ENCODE results near the gene ENTHD1. TPM values are rescaled to one million over a fixed set of nuclear protein-coding genes. Genes with fewer than 3 reads are reported as not detected.
"Not testable (repeated sequence)": the region's sequence is repeated elsewhere in the genome, so short reads cannot be mapped to it uniquely, and the experiment has no call there.

The ENTHD1 gene
- total RNA-seq, 1 donor from 2014 or later: not detected

DNA sequence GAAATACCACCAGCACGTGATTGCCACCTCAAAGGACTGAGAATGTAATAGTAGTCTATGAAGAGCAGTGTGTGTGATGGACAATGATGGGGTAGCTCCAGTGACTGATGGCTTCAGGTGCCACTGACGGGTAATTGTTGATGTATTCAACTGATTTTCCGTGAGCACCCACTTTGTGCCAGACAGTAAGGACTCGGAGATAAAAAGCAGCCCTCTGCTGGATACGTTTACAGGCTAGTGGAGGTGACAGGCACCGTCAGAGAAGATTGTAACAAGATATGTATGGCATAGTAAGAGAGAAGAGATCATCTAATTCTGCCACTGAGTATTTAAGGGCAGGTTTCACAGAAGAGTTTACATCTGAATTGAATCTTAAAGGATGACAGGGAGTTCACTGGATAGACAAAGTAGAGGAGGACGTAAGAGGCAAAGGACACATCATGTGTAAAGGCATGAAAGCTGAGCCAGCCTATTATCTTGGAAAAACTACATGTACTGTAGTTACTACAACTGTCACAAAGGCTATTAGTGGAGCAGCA, 1.1 kb upstream of the ENTHD1 start:
- no peaks in the 10 kb centered on the region for H3K27me3 Mint-ChIP-seq (ENCODE audit: low read depth)
- TF ChIP-seq, protein P1, sequence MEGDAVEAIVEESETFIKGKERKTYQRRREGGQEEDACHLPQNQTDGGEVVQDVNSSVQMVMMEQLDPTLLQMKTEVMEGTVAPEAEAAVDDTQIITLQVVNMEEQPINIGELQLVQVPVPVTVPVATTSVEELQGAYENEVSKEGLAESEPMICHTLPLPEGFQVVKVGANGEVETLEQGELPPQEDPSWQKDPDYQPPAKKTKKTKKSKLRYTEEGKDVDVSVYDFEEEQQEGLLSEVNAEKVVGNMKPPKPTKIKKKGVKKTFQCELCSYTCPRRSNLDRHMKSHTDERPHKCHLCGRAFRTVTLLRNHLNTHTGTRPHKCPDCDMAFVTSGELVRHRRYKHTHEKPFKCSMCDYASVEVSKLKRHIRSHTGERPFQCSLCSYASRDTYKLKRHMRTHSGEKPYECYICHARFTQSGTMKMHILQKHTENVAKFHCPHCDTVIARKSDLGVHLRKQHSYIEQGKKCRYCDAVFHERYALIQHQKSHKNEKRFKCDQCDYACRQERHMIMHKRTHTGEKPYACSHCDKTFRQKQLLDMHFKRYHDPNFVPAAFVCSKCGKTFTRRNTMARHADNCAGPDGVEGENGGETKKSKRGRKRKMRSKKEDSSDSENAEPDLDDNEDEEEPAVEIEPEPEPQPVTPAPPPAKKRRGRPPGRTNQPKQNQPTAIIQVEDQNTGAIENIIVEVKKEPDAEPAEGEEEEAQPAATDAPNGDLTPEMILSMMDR (conservative IDR thresholded peaks at IDR 0.05): no peak
- no peak overlapping the region for H3K4me3 Mint-ChIP-seq
- DNase-seq (ENCODE audit: low read depth, low spot score): no peak
- no peak overlapping the region for H3K27ac Mint-ChIP-seq (ENCODE audit: unreplicated experiment)
- H3K36me3 Mint-ChIP-seq (ENCODE audit: low read depth): no peaks in the 10 kb centered on the region
- H3K4me1 Mint-ChIP-seq: no peaks in the 10 kb centered on the region
- H3K9me3 Mint-ChIP-seq: no peaks in the 10 kb centered on the region

DNA sequence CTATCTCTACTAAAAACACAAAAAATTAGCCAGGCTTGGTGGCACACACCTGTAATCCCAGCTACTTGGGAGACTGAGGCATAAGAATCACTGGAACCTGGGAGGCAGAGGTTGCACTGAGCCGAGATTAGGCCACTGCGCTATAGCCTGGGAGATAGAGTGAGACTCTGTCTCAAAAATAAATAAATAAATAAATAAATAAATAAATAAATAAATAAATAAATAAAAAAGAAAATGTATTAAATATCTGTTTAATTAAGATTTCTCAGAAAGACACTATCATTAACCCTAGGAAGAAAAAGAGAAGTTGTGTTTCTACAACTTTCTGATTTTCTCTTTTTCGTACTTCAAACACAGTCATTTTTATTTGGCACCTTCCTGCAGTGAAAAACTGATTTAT, 3.6 kb downstream of the ENTHD1 start:
- not testable (repeated sequence) for H3K9me3 Mint-ChIP-seq; H3K4me1 Mint-ChIP-seq; DNase-seq (ENCODE audit: low read depth, low spot score); H3K36me3 Mint-ChIP-seq (ENCODE audit: low read depth); H3K4me3 Mint-ChIP-seq; H3K27ac Mint-ChIP-seq (ENCODE audit: unreplicated experiment)
- peaks cover 20% of the 10 kb centered on the region for H3K27me3 Mint-ChIP-seq (ENCODE audit: low read depth)

DNA sequence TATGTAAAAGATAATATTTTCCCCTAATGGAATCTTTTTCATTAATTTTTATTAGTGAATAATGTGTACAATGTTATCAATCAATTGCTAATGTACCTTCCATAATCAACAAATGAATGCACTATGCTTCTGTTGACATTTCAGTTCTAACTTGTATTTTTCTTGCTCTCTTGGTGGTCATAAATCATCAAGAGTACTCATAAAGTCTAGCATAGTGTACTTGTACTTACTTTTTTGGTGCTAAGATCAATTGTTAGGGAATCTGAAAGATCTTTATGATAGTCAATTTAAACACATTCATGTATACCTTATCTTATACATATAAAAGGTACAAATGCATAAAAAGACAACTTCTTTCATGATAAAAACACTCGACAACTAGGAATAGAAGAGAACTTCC, 10.5 kb downstream of the ENTHD1 start:
- H3K27me3 Mint-ChIP-seq (ENCODE audit: low read depth): peaks cover 24% of the 10 kb centered on the region
- H3K4me3 Mint-ChIP-seq: no peak overlapping the region
- H3K9me3 Mint-ChIP-seq: no peaks in the 10 kb centered on the region
- H3K27ac Mint-ChIP-seq (ENCODE audit: unreplicated experiment): no peak overlapping the region
- no peaks in the 10 kb centered on the region for H3K4me1 Mint-ChIP-seq
- TF ChIP-seq, protein P1 (conservative IDR thresholded peaks at IDR 0.05): no peak
- H3K36me3 Mint-ChIP-seq (ENCODE audit: low read depth): no peaks in the 10 kb centered on the region
- DNase-seq (ENCODE audit: low read depth, low spot score): no peak

DNA sequence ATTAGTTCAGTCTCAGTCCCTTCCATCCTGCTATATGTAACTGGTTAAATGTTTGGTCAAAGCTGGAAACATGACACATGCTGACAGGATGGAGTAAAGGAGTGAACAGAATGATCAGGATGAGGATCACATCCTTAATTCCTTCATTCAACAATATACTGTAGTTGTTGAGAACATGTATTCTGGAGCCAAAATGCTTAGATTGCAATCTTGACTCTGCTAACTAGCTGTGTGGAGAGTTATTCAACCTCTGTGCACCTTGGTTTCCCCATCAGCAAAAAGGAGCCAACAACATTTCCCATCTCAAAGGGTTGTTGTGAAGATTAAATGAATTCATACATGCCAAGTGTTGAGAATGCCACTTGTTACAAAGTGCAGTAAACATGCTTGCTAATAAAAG, 12.8 kb downstream of the ENTHD1 start:
- no peaks in the 10 kb centered on the region for H3K9me3 Mint-ChIP-seq
- no peak for DNase-seq (ENCODE audit: low read depth, low spot score)
- TF ChIP-seq, protein P1 (conservative IDR thresholded peaks at IDR 0.05): no peak
- no peak overlapping the region for H3K27ac Mint-ChIP-seq (ENCODE audit: unreplicated experiment)
- H3K27me3 Mint-ChIP-seq (ENCODE audit: low read depth): peaks cover 9% of the 10 kb centered on the region
- H3K36me3 Mint-ChIP-seq (ENCODE audit: low read depth): no peaks in the 10 kb centered on the region
- no peaks in the 10 kb centered on the region for H3K4me1 Mint-ChIP-seq
- no peak overlapping the region for H3K4me3 Mint-ChIP-seq

DNA sequence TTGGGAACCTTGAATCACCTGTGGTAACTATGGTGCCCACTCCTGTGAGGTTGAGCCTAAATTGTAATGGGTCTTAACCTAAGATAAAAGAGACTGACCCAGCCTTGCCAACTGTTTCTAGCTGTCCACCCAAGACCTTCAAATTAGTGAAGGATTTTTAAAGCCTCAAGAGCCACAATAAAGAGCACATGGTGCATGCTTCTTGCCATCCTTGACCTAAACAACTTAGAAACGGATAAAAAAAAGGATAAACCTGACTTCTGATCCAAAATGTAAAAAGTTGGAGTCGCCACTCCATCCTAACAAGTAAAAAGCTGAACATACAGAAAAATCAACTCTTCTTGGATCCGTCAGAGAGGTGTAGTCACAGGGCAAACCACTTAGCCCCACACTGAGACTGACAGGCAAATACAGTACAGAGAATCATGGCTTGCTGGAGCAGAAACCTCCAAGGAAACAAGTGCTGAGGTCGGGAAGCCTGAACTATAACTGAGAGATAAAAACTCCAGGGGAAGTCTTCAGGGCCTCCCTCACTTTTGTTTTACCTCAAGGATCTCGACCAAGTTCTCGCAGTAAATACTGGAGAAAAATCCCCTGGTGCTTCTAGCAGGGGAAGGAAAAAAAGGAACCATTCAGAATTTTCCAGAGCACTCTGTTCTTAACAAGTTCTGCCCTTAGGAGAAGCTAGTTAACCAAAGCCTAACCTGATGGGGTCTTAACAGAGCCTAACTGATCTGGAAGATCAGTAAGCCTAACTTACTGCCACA, 16.3 kb downstream of the ENTHD1 start:
- no peak overlapping the region for H3K4me3 Mint-ChIP-seq
- H3K27ac Mint-ChIP-seq (ENCODE audit: unreplicated experiment): no peak overlapping the region
- no peak for DNase-seq (ENCODE audit: low read depth, low spot score)
- H3K27me3 Mint-ChIP-seq (ENCODE audit: low read depth): no peaks in the 10 kb centered on the region
- no peaks in the 10 kb centered on the region for H3K9me3 Mint-ChIP-seq
- H3K36me3 Mint-ChIP-seq (ENCODE audit: low read depth): no peaks in the 10 kb centered on the region
- TF ChIP-seq, protein P1 (conservative IDR thresholded peaks at IDR 0.05): no peak
- H3K4me1 Mint-ChIP-seq: no peaks in the 10 kb centered on the region

DNA sequence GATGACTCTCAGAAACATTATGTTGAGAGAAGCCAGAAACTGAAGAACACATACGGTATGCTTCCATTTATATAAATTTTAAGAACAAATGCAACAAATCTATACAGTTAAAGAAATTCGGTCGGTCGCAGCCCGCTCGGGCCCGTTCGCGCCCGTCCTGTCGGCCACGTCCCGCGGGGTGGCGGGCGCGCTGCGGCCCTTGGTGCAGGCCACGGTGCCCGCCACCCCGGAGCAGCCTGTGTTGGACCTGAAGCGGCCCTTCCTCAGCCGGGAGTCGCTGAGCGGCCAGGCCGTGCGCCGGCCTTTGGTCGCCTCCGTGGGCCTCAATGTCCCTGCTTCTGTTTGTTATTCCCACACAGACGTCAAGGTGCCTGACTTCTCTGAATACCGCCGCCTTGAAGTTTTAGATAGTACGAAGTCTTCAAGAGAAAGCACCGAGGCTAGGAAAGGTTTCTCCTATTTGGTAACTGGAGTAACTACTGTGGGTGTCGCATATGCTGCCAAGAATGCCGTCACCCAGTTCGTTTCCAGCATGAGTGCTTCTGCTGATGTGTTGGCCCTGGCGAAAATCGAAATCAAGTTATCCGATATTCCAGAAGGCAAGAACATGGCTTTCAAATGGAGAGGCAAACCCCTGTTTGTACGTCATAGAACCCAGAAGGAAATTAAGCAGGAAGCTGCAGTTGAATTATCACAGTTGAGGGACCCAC, 18.2 kb downstream of the ENTHD1 start:
- not testable (repeated sequence) for H3K4me1 Mint-ChIP-seq; DNase-seq (ENCODE audit: low read depth, low spot score); H3K36me3 Mint-ChIP-seq (ENCODE audit: low read depth); H3K27me3 Mint-ChIP-seq (ENCODE audit: low read depth); H3K27ac Mint-ChIP-seq (ENCODE audit: unreplicated experiment); H3K4me3 Mint-ChIP-seq; H3K9me3 Mint-ChIP-seq
